Fibroblast of mammary gland (primary cell): Measurements from ENCODE around the gene NNT.

Source experiments
- DNase-seq: peaks from one replicate; pipeline ENCODE4 v3.0.0-alpha.2; 2010; ENCODE audit warnings: low read depth
- H3K4me3 ChIP-seq: 2 replicates; pipeline ENCODE4 v1.5.1; 2011; ENCODE audit warnings: low read depth, mild to moderate bottlenecking, low read length, moderate library complexity; ENCODE audit not compliant: control insufficient read depth
- CTCF ChIP-seq: conservative IDR thresholded peaks from 2 replicates; pipeline ENCODE4 v1.5.1; 2011; ENCODE audit warnings: low read depth, low read length, inconsistent platforms; ENCODE audit not compliant: control insufficient read depth, insufficient read depth

NNT gene

GRCh38 chr5:43683884-43684471 lies 81.0 kb downstream of the NNT start:
- no peak overlapping the region for H3K4me3 ChIP-seq
- TF ChIP-seq CTCF = no peak
- no peak for DNase-seq

DNA sequence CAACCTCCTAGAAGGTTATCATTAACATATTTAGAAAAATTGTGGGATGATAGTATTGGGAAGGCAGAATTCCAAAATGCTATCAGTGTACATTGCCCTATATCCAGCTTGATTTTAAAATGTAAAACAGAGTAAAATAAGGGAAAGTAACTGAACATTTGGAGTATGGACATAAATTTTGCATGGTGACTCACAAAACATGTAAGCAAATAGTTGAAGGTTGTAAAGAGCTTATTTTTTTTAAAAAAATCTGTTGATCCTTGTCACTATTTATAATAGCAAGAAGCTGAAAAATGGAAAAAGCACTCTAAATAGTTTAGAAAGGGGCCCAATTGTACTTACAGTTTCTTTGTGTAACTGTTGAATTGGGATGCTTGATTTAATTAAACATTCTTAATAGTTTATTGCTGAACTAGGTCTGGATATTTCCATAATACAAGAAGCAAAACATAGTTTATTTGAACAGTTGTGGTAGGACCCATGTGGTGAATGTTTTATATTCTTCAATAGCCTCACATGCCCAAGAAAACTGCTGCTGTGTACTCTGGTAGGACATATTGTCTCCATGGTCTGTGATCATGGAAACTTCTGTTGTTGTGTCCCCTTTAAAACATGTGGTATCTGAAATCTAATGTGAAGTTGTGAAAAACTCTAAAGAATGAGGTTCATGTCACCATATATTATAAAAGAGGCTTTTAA lies 82.4 kb downstream of the NNT start:
- no peak for TF ChIP-seq CTCF
- DNase-seq = peak; percentile 21
- no peak overlapping the region for H3K4me3 ChIP-seq

DNA sequence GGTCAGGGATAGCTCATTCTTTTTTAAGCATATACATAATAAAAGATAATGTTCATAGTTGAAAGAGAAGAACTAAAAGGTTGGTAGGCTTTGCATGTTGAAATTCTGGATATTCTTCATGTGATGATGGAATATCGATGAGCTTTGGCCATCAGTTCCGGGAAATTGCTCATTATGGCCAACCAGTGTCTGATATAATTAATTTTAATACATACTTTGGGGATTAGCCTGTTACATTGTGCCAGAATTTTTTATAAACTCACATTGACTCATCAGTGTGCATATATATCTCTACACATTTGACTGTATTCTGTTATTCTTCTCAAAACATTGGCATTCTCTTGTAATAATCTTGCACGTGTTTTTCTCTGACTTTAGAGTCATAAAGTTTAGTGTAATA lies 84.3 kb downstream of the NNT start:
- no peak for TF ChIP-seq CTCF
- H3K4me3 ChIP-seq = no peak overlapping the region
- DNase-seq = peak; percentile 25

GRCh38 chr5:43691275-43691674 lies 88.3 kb downstream of the NNT start:
- TF ChIP-seq CTCF = no peak
- no peak overlapping the region for H3K4me3 ChIP-seq
- DNase-seq = no peak

GRCh38 chr5:43691893-43692292 lies 88.9 kb downstream of the NNT start:
- DNase-seq = no peak
- no peak for TF ChIP-seq CTCF
- no peak overlapping the region for H3K4me3 ChIP-seq

- no peak for DNase-seq
- no peak overlapping the region for H3K4me3 ChIP-seq
- no peak for TF ChIP-seq CTCF
Measured at GRCh38 chr5:43693411-43693810, 90.4 kb downstream of the NNT start.
